ENCODE measurements around the gene SKIDA1. TPM values are rescaled to one million over a fixed set of nuclear protein-coding genes. Genes with fewer than 3 reads are reported as not detected.
A peak's percentile ranks its signal among the peaks of the same experiment; 100 is the strongest.

Gene SKIDA1
- polyA plus RNA-seq, 1 donor from 2014 or later, result not detected

DNA sequence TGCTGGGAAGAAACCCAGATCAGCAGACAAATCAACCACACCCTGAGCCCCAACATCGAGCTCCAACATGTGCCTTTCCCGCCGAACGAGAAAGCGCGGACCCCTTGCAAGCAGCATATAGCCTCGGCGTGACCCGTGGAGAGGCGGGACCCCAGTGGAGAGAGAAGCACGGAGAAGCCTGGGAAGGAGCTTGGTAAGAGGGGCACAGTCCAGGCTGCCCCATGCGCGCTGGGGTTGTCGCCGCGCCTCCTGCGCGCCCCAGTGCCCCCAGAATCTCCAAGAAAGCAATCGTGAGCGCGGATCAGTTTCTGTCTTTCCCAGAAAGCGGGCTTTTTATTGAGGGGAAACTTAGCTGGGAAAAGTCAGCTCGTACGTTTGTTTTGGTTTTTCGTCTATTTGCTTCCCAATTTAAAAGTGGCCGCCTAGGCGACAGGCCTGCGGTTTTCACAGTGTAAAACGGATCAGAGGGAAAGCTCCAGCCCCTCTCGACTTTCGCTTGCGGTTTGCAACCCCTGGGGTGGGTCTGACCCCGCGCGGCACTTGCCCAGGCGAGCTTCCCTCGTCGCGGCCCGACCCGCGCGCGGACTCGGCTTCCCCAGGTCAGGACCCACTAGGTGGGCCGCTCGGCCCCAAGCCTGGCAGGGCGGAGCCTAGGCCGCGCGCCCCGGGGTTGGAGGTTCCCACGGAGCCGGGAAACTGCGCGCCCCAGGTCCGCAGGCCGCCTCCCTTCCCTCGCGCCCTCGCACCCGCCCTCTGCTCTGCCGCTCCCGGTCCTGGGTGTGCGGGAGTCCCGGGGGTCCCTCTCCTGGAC lies 31.1 kb downstream of the SKIDA1 start:
- Mint-ChIP-seq H3K36me3 (peaks cover 1% of the 10 kb centered on the region), H3K27ac (peak overlapping the region in 2 of 3 donors; percentile 63 to 73), H3K27me3 (peaks cover 42% of the 10 kb centered on the region), H3K4me1 (peaks cover 7 to 21% (median 18%) of the 10 kb centered on the region in 3 donors), H3K4me3 (peak overlapping the region; percentile 78 to 92 (median 86)), H3K9me3 (no peaks in the 10 kb centered on the region)

DNA sequence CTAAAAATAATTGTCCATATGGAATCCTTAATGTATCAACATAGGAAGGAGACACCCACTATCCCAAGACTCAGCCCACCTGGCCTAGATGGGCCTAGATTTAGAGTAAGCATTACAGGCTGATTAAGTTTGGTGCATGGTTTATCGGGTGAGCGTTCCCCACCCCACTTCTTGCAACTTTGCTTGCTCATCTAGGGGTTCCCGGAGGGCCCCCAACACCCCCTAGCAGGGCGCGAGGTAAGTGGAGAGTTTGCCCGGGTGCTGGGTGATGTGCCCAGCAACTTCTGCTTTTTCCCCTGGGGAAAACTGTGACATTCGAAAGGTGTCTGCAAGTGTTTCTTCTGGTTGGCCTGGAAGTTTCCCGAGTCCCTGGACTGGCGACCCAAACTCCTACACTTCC lies 31.7 kb downstream of the SKIDA1 start:
- peaks cover 7 to 21% (median 17%) of the 10 kb centered on the region in 3 donors for H3K4me1 Mint-ChIP-seq
- H3K27me3 Mint-ChIP-seq, result peaks cover 36% of the 10 kb centered on the region
- no peaks in the 10 kb centered on the region for H3K9me3 Mint-ChIP-seq
- peaks cover 1% of the 10 kb centered on the region for H3K36me3 Mint-ChIP-seq
- H3K27ac Mint-ChIP-seq, result peak overlapping the region in 2 of 3 donors; percentile 63 to 73
- H3K4me3 Mint-ChIP-seq, result peak overlapping the region; percentile 77 to 86 (median 78)

DNA sequence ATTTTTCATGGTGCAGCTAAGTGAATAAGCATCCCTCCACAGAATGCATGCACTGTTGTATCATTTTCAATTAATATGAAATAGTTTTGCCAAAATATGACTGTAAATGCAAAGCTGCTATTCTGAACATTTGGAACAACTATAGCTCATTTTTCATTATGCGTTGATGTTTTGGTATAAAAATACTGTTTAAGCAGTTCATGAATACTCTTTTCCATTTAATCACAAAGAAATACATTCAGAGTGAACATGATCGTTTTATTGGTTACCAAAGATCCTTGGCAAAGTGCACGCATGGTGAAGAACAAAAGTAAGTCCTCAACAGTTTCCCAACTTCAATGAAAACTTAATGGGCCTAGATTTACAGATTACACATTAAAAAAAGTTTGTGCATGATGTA lies 33.1 kb downstream of the SKIDA1 start:
- peaks cover 1% of the 10 kb centered on the region for H3K36me3 Mint-ChIP-seq
- no peak overlapping the region for H3K27ac Mint-ChIP-seq
- peaks cover 7 to 15% (median 10%) of the 10 kb centered on the region in 3 donors for H3K4me1 Mint-ChIP-seq
- peaks cover 22% of the 10 kb centered on the region for H3K27me3 Mint-ChIP-seq
- H3K9me3 Mint-ChIP-seq, result no peaks in the 10 kb centered on the region
- peak overlapping the region in 2 of 4 donors; percentile 33 to 56 for H3K4me3 Mint-ChIP-seq

DNA sequence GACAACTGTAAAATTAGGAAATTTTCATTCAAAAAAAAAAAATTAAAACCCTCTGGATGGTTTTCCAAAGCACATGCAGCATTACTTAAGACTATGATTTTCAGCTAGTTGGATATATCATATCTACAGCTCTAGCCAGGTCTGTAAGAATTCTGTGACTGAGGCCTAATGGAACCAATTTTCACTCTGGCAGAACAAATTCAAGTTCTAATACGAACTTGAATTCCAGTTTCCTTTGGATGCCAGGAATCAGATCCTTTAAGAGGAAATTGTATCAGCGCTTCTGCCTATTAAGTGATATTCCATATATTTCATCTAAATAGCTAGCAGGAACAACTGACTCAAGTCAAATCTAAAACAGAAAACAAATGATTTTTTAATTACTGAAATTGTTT lies 34.8 kb downstream of the SKIDA1 start:
- no peak overlapping the region for H3K4me3 Mint-ChIP-seq
- peaks cover 21% of the 10 kb centered on the region for H3K27me3 Mint-ChIP-seq
- H3K36me3 Mint-ChIP-seq, result peaks cover 1% of the 10 kb centered on the region
- H3K9me3 Mint-ChIP-seq, result no peaks in the 10 kb centered on the region
- peaks cover 7 to 13% (median 9%) of the 10 kb centered on the region in 3 donors for H3K4me1 Mint-ChIP-seq
- H3K27ac Mint-ChIP-seq, result no peak overlapping the region

DNA sequence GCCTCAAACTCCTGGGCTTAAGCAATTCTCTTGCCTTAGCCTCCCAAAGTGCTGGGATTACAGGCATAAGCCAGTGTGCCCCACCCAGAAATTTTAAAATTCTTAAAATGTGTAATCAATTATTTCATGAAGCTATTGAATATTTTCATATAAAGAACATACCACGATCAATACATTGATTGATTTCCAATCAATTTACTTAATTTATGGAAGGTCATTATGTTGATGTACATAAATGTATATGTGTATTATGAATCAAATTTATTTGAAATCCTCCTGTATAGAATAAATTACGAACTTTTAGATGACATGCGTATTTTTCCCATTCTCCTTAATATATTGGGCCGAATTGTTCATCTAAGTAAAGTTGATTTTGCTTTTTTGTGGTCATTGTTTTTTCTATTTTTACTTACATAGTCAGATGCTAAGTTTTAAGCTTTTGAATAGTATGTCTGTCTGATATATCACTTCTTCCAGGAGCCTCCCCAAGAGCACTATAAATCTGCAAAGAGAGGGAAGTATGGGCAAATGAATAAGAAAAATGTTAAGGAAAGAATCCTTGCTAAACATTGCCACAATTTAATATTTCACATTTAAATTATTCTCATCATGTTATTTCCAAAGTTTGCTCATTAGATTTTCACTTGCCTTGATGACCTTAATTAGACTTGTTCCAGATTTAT lies 35.3 kb downstream of the SKIDA1 start:
- Mint-ChIP-seq H3K9me3 (no peaks in the 10 kb centered on the region), H3K4me1 (peaks cover 3 to 9% (median 9%) of the 10 kb centered on the region in 3 donors), H3K4me3 (no peak overlapping the region), H3K27ac (no peak overlapping the region), H3K27me3 (peaks cover 18% of the 10 kb centered on the region), H3K36me3 (peaks cover 1% of the 10 kb centered on the region)

DNA sequence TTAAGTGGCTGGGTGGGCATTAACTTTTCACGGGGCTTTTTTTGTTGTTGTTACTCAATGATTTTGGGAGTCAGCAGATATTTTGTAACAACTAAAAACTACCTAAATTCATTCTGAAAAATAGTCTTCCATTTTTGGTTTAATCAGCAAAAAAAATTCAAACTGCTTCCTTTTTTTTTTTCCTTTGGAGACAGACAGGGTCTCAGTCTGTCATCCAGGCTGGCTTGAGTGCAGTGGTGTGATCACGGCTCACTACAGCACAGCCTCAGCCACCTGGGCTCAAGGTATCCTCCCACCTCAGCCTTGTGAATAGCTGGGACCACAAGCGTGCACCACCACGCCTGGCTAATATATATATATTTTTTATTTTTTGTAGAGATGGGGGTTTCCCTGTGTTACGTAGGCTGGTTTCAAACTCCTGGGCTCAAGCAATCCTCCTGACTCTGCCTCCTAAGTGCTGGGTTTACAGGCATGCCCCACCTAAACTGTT lies 36.5 kb downstream of the SKIDA1 start:
- H3K27me3 Mint-ChIP-seq, result peaks cover 14% of the 10 kb centered on the region
- H3K4me1 Mint-ChIP-seq, result peaks cover under 1 to 5% (median 3%) of the 10 kb centered on the region in 3 donors

DNA sequence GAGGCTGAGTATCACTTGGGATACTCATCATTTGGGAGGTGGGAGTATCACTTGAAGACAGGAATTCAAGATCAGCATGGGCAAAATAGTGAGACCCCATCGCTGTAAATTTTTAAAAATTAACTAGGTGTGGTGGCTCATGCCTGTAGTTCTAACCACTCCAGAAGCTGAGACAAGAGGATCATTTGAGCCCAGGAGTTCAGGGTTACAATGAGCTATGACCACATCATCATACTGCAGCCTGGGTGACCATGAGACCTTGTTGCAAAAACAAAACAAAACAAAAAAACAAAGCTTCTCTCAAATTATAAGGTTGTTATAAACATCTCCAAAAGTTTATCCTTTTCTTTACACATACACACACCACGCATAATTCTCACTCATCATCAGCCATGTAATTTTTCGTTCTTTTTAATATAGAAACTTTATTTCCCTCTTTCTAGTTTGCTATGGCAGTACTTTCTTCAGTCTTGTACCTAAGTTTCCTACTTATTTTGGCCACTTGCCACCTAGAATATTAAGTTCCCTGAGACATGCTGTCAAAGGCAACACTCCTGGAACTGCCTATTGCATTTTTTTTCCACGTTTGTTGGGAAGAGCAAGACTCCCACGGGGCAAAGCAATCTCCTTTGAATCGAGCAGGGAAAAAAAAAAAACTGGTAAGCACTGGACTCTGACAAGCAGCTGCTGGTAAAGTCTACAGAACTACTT lies 37.1 kb downstream of the SKIDA1 start:
- H3K4me1 Mint-ChIP-seq, result no peaks in the 10 kb centered on the region
- H3K27me3 Mint-ChIP-seq, result peaks cover 11% of the 10 kb centered on the region
- no peak overlapping the region for H3K4me3 Mint-ChIP-seq
- no peaks in the 10 kb centered on the region for H3K36me3 Mint-ChIP-seq
- H3K27ac Mint-ChIP-seq, result no peak overlapping the region
- no peaks in the 10 kb centered on the region for H3K9me3 Mint-ChIP-seq

More for the DNA sequence above, 36.5 kb downstream of the SKIDA1 start:
- Mint-ChIP-seq H3K4me3 (no peak overlapping the region), H3K27ac (no peak overlapping the region), H3K36me3 (peaks cover 1% of the 10 kb centered on the region), H3K9me3 (no peaks in the 10 kb centered on the region)

DNA sequence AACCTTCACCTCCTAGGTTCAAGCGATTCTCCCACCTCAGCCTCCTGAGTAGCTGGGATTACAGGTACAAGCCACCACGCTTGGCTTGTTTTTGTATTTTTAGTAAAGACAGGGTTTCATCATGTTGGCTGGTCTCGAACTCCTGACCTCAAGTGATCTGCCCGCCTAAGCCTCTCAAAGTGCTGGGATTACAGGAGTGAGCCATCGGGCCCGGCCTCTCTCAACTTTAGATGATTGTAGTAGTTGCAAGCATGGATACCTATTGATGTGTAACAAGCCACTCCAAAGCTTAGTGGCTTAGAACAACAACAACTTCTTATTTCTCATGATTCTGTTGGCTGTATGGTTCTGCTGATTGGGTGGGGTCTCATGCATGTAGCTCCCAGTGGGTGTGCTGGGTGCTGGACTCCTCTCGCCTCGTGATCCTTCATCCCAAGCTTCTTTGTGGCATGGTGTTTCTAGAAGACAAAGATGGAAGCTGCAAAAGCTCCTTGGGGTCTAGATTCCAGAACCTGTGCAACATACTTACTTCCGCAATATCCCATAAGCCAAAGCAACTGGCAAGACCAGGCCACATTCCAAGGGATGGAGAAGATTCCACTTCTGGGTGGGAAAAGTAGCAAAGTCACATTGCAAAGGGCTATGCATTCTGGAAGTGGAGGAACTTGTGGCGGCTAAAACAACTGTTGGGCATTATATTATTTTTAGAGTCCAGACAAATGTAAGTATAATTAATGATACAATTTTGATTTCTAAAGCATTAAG lies 37.9 kb downstream of the SKIDA1 start:
- no peaks in the 10 kb centered on the region for H3K4me1 Mint-ChIP-seq
- no peaks in the 10 kb centered on the region for H3K36me3 Mint-ChIP-seq
- H3K9me3 Mint-ChIP-seq, result no peaks in the 10 kb centered on the region
- no peak overlapping the region for H3K4me3 Mint-ChIP-seq
- H3K27me3 Mint-ChIP-seq, result peaks cover 12% of the 10 kb centered on the region
- H3K27ac Mint-ChIP-seq, result no peak overlapping the region

DNA sequence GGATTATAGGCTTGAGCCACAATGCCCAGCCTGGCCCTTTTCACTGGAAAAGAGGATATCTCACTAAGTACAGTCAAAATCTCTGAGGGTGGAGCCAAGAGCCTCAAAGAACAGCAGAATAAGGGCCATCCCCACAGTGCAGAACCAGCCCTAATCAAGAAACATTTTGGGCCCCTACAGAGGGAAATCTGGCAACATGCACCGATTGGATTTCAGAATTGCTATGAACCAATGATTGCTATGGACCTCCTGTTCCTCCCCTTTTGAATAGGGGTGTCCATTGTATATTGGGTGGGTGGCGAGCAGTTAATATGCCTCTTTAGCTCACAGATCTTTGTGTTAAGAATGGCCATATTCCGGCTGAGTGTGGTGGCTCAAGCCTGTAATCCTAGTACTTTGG lies 42.7 kb downstream of the SKIDA1 start:
- Mint-ChIP-seq H3K27me3 (peaks cover 8% of the 10 kb centered on the region), H3K27ac (peak overlapping the region in 1 of 3 donors; percentile 50), H3K9me3 (no peaks in the 10 kb centered on the region), H3K36me3 (no peaks in the 10 kb centered on the region), H3K4me3 (no peak overlapping the region), H3K4me1 (no peaks in the 10 kb centered on the region)

DNA sequence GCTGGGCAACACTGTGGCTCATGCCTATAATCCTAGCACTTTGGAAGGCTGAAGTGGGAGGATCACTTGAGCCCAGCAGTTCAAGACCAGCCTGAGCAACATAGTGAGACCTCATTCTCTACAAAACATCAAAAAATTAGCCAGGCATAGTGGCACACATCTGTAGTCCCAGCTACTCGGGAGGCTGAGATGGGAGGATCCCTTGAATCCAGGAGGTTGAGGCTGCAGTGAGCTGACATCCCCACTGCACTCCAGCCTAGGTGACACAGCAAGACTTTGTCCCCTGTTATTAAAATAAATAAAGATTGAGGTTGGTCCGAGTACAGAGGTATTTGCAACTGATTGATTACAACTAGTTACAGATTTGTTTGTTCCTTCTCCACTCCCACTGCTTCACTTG lies 44.1 kb downstream of the SKIDA1 start:
- H3K36me3 Mint-ChIP-seq, result no peaks in the 10 kb centered on the region
- H3K27ac Mint-ChIP-seq, result no peak overlapping the region
- peaks cover 8% of the 10 kb centered on the region for H3K27me3 Mint-ChIP-seq
- no peak overlapping the region for H3K4me3 Mint-ChIP-seq
- no peaks in the 10 kb centered on the region for H3K9me3 Mint-ChIP-seq
- no peaks in the 10 kb centered on the region for H3K4me1 Mint-ChIP-seq

DNA sequence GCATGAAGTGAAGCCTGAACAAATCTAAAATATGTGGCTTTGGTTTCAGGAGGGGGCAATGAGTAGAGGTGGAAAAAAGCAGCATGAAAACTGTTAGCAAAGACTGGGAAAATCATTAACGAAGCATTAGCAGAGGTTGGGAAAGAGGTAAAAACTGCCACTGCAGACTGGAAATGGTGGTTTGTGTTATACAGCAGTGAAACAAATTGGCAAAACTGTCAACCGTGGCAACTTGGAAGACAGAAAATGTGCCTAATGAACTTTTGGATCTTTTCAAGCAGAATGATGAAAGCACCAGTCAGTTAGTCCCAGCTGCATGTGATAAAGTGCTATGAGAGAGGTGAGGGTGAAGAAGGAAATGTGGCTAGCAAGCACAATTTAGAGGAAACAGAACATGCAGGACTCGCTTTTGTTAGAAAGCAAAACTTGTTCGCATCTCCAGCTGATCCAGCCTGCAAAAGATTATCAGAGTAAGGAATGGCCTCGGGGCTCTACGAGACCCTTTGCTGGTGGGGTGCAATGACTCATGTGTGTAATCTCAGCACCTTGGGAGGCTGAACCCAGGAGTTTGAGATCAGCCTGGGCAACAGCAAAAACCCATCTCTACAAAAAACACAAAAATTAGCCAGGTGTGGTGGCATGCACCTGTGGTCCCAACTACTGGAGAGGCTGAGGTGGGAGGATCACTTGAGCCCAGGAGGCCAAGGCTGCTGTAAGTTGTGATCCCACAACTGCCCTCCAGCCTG lies 45.7 kb downstream of the SKIDA1 start:
- Mint-ChIP-seq H3K36me3 (no peaks in the 10 kb centered on the region), H3K4me1 (no peaks in the 10 kb centered on the region), H3K4me3 (no peak overlapping the region), H3K27ac (no peak overlapping the region), H3K9me3 (no peaks in the 10 kb centered on the region), H3K27me3 (peaks cover 6% of the 10 kb centered on the region)

DNA sequence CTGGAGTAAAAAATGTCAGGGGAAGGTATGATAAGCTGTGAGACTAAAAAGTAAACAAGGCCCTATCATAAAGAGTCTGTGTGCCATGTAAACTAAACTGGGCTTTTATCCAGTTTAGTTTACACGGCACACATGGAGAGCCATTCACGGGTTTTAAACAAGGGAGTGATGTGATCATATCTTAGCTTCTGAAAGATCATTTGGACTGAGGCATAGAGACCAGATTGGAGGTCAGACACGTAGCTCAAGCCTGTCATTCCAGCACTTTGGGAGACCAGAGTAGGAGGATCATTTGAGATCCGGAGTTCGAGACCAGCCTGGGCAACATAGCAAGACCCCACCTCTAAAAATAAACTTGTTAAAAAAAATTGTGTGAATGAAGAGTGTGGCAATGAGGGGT lies 50.1 kb downstream of the SKIDA1 start:
- Mint-ChIP-seq H3K9me3 (no peaks in the 10 kb centered on the region), H3K4me3 (no peak overlapping the region), H3K27me3 (peaks cover 2% of the 10 kb centered on the region), H3K27ac (no peak overlapping the region), H3K4me1 (no peaks in the 10 kb centered on the region), H3K36me3 (no peaks in the 10 kb centered on the region)

DNA sequence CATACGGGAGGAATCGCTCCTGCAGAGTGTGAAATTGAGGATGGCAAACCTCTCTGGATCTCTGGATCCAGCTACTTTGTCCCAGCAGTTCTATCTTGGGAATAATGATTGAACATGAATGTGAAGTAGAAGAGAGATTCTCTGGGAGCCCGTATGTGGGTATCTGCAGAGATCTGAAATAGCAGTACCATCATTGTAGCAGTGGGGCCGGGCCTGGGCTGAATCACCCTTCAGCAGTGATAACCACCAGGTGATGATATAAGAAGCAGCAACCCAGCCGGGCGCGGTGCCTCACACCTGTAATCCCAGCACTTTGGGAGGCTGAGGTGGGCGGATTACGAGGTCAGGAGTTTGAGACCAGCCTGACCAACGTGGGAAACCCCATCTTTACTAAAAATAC lies 51.9 kb downstream of the SKIDA1 start:
- no peaks in the 10 kb centered on the region for H3K9me3 Mint-ChIP-seq
- no peak overlapping the region for H3K4me3 Mint-ChIP-seq
- H3K27ac Mint-ChIP-seq, result no peak overlapping the region
- no peaks in the 10 kb centered on the region for H3K36me3 Mint-ChIP-seq
- no peaks in the 10 kb centered on the region for H3K4me1 Mint-ChIP-seq
- no peaks in the 10 kb centered on the region for H3K27me3 Mint-ChIP-seq

DNA sequence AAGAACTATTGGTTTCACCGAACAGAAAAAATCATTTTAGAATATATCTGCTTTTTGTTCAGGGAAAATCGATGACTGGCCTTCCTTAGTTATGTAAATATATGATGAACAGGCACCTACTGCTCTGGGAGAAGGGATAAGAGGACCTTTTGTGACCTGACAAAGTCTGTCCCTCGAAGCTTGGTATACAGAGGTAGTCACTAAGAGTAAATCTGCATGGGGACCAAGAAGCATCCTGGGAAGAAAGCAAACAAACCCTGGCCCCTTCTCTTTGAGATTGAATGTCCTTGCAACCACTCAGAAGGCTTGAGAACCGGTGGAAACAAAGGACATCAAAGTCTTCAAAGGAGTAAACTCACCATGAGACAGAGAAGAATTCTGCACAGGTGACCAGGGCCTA lies 52.3 kb downstream of the SKIDA1 start:
- Mint-ChIP-seq H3K4me3 (no peak overlapping the region), H3K9me3 (no peaks in the 10 kb centered on the region), H3K27ac (no peak overlapping the region), H3K4me1 (no peaks in the 10 kb centered on the region), H3K36me3 (no peaks in the 10 kb centered on the region), H3K27me3 (no peaks in the 10 kb centered on the region)

All from IgD-negative memory B cell (primary cell).